HCT116 (cell line): ENCODE data around the gene ZFP92.

Source experiments
- CEBPB ChIP-seq: IDR thresholded peaks from 2 replicates; pipeline ENCODE4 v1.6.1; 2012; ENCODE audit warnings: low read depth
- CTCF ChIP-seq, 3 experiments: fragments of 200-600 bp in 1 of 3; sonication (generic) in 1 of 3; IDR thresholded peaks in 2 of 3; conservative IDR thresholded peaks in 1 of 3; 2 replicates each; pipeline ENCODE4 v1.5.1; 2012 to 2017; ENCODE audit warnings: low read depth in 2 of 3, low read length in 2 of 3, antibody characterized with exemption in 1 of 3, borderline replicate concordance in 1 of 3, control low read depth in 1 of 3, mild to moderate bottlenecking in 1 of 3, mixed read lengths in 1 of 3, mixed run types in 1 of 3, moderate library complexity in 1 of 3; ENCODE audit not compliant: insufficient read depth in 1 of 3
- EZH2 ChIP-seq: fragments of 200-600 bp; sonication (generic); IDR thresholded peaks from 2 replicates; pipeline ENCODE4 v1.6.1; 2017; ENCODE audit warnings: antibody characterized with exemption, mixed run types
- JUND ChIP-seq: IDR thresholded peaks from 2 replicates; pipeline ENCODE4 v1.6.1; 2012
- POLR2A ChIP-seq: IDR thresholded peaks from 2 replicates; pipeline ENCODE4 v1.7.0; 2011; ENCODE audit warnings: borderline replicate concordance; ENCODE audit not compliant: insufficient read depth, insufficient read length; ENCODE audit errors: extremely low read depth
- YY1 ChIP-seq: IDR thresholded peaks from 2 replicates; pipeline ENCODE4 v1.6.1; 2011; ENCODE audit warnings: low read length, low read depth, moderate library complexity, mild to moderate bottlenecking; ENCODE audit not compliant: insufficient replicate concordance; ENCODE audit errors: extremely low read depth
- ZFX ChIP-seq: fragments of 450-650 bp; IDR thresholded peaks from 2 replicates; pipeline ENCODE4 v1.6.1; 2017

- TF ChIP-seq CTCF (IDR thresholded peaks at IDR 0.05 in 2 of 3, conservative IDR thresholded peaks at IDR 0.05 in 1 of 3; ENCODE audit: borderline replicate concordance in 1 of 3, insufficient read depth in 1 of 3, low read depth in 2 of 3, low read length in 2 of 3) (no peak), YY1 (no peak), POLR2A (no peak), CEBPB (no peak), JUND (no peak), EZH2 (no peak), ZFX (no peak)
Measured at GRCh38 chrX:153457136-153457825, 46.0 kb downstream of the ZFP92 start.
